Nucleus accumbens (tissue), 56 donors: ENCODE results near the gene HLA-G.
"Not testable (repeated sequence)": the region's sequence is repeated elsewhere in the genome, so short reads cannot be mapped to it uniquely, and the experiment has no call there.

Experiments
- DNase-seq, 56 donors: peaks; one replicate each; lab custom pipeline; 2025; lab: John Stamatoyannopoulos, UW

HLA-G gene

DNA sequence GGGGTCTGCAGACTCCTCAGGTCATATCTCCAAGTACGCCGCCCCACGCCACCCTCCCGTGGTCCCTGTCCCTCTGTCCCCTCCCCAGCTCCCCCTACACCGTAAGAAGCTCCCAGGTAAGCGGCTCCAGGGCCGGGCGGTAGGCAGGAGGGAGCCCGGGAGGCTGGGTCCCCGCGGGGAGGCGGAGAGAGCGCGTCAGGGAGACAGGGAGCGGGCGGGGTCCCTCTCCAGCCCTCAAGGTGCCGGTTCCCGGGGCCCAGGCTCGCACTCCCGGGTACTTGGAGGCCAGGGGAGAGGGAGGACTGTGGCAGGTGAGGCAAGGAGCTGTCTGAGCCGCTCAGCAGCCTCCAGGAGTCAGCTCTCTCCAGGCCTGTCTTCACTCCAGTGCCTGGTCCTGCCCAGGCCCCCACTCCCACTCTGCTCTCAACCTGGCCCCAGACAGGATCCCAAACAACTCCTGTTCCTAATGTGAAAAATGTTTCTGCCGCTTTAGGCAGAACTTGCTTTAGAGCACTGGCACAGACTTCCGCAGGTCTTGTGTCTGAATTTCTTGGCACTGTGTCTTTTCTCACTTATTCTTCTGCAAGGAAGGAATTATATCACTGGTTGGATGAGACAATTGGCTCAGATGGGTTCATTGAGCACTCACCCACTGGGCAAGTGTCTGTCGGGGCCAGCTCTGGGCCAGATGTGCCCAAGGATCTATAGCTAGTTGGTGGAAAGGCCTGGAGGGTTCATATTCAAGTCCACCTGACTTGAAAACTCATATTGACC lies 36.6 kb downstream of the HLA-G start:
- no peak for DNase-seq

DNA sequence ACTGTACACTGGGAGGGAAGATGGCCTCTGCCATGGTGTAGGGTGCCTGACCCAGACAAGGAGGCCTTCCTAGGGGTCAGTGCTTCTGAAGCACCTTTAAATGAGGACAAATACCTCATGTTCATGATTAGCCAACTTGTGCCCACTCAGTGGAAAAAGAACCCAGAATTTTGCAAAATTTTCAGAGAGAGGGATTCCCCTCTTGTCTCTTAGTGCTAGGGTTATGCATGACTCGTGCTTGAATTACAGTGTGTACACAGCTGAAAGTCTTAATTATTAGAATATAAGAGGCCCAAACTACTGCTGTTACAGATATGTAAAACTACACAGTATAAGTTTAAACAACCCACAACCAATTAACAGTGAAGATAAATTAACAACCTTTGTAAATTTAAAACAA lies 38.0 kb downstream of the HLA-G start:
- DNase-seq, result no peak

GRCh38 chr6:29870104-29870503 lies 42.5 kb downstream of the HLA-G start:
- no peak for DNase-seq

DNA sequence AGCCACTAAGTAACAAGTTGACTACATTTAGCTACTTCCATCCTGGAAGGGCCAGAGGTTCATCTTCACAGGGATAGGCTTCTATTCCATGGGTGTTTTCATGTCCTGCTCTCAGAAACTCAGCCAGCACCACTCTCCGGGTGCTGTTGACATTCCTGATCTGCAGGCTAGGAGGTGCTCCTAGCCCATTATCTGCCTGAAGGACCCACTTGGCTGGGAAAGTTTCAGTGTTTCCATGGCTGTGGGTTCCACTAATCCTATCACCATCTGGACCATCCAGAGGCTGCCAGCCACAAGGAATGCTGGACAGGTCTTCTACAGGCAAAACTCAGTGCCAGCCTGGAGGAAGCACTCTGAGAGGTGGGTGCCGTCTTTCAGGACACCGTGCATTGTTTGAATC lies 45.2 kb downstream of the HLA-G start:
- DNase-seq, result no peak

GRCh38 chr6:29875257-29875656 lies 47.6 kb downstream of the HLA-G start:
- no peak for DNase-seq

- not testable (repeated sequence) for DNase-seq
Measured at GRCh38 chr6:29875734-29876133, 48.1 kb downstream of the HLA-G start.
